NB4 (cell line): Measurements from ENCODE around the gene PRKG1.

Experiments
- DNase-seq: peaks from one replicate; pipeline ENCODE4 v3.0.0; 2010; ENCODE audit warnings: low read depth
- H3K4me3 ChIP-seq: one replicate; pipeline ENCODE4 v1.5.1; 2011; ENCODE audit warnings: mild to moderate bottlenecking, low read depth, low read length, moderate library complexity
- CTCF ChIP-seq: IDR thresholded peaks from one replicate; pipeline ENCODE4 v1.5.1; 2012; ENCODE audit warnings: low read depth, low read length
- MAX ChIP-seq: IDR thresholded peaks from 2 replicates; pipeline ENCODE4 v1.6.1; 2011; ENCODE audit warnings: low read depth, low read length
- MYC ChIP-seq: IDR thresholded peaks from 2 replicates; pipeline ENCODE4 v1.6.1; 2011; ENCODE audit warnings: low read depth, low read length
- POLR2A ChIP-seq: IDR thresholded peaks from 2 replicates; pipeline ENCODE4 v1.6.1; 2011; ENCODE audit warnings: mild to moderate bottlenecking; ENCODE audit not compliant: insufficient read length; ENCODE audit errors: extremely low read depth

The PRKG1 gene

GRCh38 chr10:51806079-51806835, 732.0 kb downstream of the PRKG1 start:
- DNase-seq = no peak
- TF ChIP-seq MYC = no peak
- no peak overlapping the region for H3K4me3 ChIP-seq

- TF ChIP-seq MAX (no peak), POLR2A (no peak), MYC (no peak), CTCF (no peak)
- no peak overlapping the region for H3K4me3 ChIP-seq
- DNase-seq = no peak
These were observed 733.9 kb downstream of the PRKG1 start for GRCh38 chr10:51808187-51808586.

- H3K4me3 ChIP-seq = no peak overlapping the region
- DNase-seq = no peak
- TF ChIP-seq MYC (no peak), MAX (no peak), POLR2A (no peak), CTCF (no peak)
These were observed 741.4 kb downstream of the PRKG1 start for GRCh38 chr10:51815723-51816122.

- no peak overlapping the region for H3K4me3 ChIP-seq
- TF ChIP-seq CTCF (no peak), MAX (no peak), POLR2A (no peak), MYC (no peak)
- no peak for DNase-seq
These were observed 746.8 kb downstream of the PRKG1 start for GRCh38 chr10:51821045-51821444.

GRCh38 chr10:51821745-51822144, 747.5 kb downstream of the PRKG1 start:
- no peak for DNase-seq
- H3K4me3 ChIP-seq = no peak overlapping the region
- TF ChIP-seq POLR2A = no peak
- no peak for TF ChIP-seq MAX
- TF ChIP-seq CTCF = no peak
- no peak for TF ChIP-seq MYC

GRCh38 chr10:51832652-51833383, 758.5 kb downstream of the PRKG1 start:
- peak; percentile 42 for DNase-seq
- TF ChIP-seq POLR2A (no peak), MAX (no peak), CTCF (no peak), MYC (no peak)

More at GRCh38 chr10:51832652-51833383, 758.5 kb downstream of the PRKG1 start:
- H3K4me3 ChIP-seq = no peak overlapping the region
